Lung (tissue), 12 donors: ENCODE results near the gene MRPL37. TPM values are rescaled to one million over a fixed set of nuclear protein-coding genes. Genes with fewer than 3 reads are reported as not detected.

Experiments used
- ATAC-seq: fragments of 200-7000 bp; cut with Tn5 transposase; one replicate; pipeline ENCODE4 v1.9.1; 2020; ENCODE audit warnings: moderate number of reproducible peaks; ENCODE audit not compliant: insufficient read depth, low FRiP score
- DNase-seq, 3 donors: peaks; one replicate each; pipeline ENCODE4 v3.0.0-alpha.2; 2013 to 2017
- H3K27ac ChIP-seq, 2 donors: one replicate each; pipeline ENCODE4 v1.5.1; 2013; ENCODE audit warnings: mild to moderate bottlenecking in 2 of 2, moderate library complexity in 2 of 2, control low read depth in 1 of 2, inconsistent platforms in 1 of 2, low read depth in 1 of 2, low read length in 1 of 2
- H3K27me3 ChIP-seq, 3 donors: one replicate each; pipeline ENCODE4 v1.5.1; 2013; ENCODE audit warnings: low read length in 2 of 3; ENCODE audit not compliant: control insufficient read depth in 3 of 3, insufficient read depth in 3 of 3
- H3K36me3 ChIP-seq, 4 donors: one replicate each; pipeline ENCODE4 v1.5.1; 2013; ENCODE audit warnings: low read length in 4 of 4, mild to moderate bottlenecking in 1 of 4, moderate library complexity in 1 of 4; ENCODE audit not compliant: control insufficient read depth in 4 of 4, insufficient read depth in 4 of 4
- H3K4me1 ChIP-seq, 5 donors: one replicate each; pipeline ENCODE4 v1.5.1; 2013; ENCODE audit warnings: low read length in 5 of 5, mild to moderate bottlenecking in 2 of 5, moderate library complexity in 1 of 5; ENCODE audit not compliant: control insufficient read depth in 5 of 5, insufficient read depth in 5 of 5
- H3K4me3 ChIP-seq: one replicate; pipeline ENCODE4 v1.5.1; 2013; ENCODE audit warnings: mild to moderate bottlenecking, control low read depth, moderate library complexity
- H3K9ac ChIP-seq, 2 donors: one replicate each; pipeline ENCODE4 v1.5.1; 2013; ENCODE audit warnings: low read length in 2 of 2, control low read depth in 1 of 2; ENCODE audit not compliant: insufficient read depth in 1 of 2
- H3K9me3 ChIP-seq, 4 donors: one replicate each; pipeline ENCODE4 v1.5.1; 2013; ENCODE audit warnings: low read length in 3 of 4, mild to moderate bottlenecking in 1 of 4, moderate library complexity in 1 of 4; ENCODE audit not compliant: control insufficient read depth in 4 of 4, insufficient read depth in 3 of 4
- CTCF ChIP-seq: IDR thresholded peaks from 2 replicates; pipeline ENCODE4 v1.5.1; 2012; ENCODE audit warnings: mild to moderate bottlenecking; ENCODE audit errors: control extremely low read depth, extremely low read depth
- WGBS, 2 donors: extraction: QIAGEN DNeasy Blood & Tissue Kit; methylation state at CpG; one replicate each; pipeline ENCODE4 v1.1.7; 2013; 5-methylcytosine and 5-hydroxymethylcytosine counted together
- polyA plus RNA-seq, 2 donors: library from polyadenylated mRNA; stranded (reverse); fragments of 200-250 nt; gene quantifications; one replicate each; pipeline ENCODE4 v1.2.1, GENCODE V29; 2013
- total RNA-seq, 2 donors: library from RNA; depleted of rRNA in 1 of 2; stranded (reverse); fragments of >200 nt in 1 of 2; gene quantifications; one replicate each; pipeline ENCODE4 v1.2.1, GENCODE V29; 2014 to 2021
- donor health status: control.
- donor health status: control.
- donor health status: Bipolar disorder and iron deficiency.
- donor health status: healthy.
- donor health status: DM: yes; HTN: yes; CAD: no.

The MRPL37 gene
- total and polyA plus RNA-seq, 4 donors = 23.9 to 68.5 (median 39.7) TPM

GRCh38 chr1:54227891-54228310, 27.9 kb downstream of the MRPL37 start:
- no peaks in the 10 kb centered on the region for H3K9me3 ChIP-seq
- peaks cover 0 to 17% (median 15%) of the 10 kb centered on the region in 4 donors for H3K36me3 ChIP-seq
- TF ChIP-seq CTCF = no peak
- no peak overlapping the region for H3K4me3 ChIP-seq
- ATAC-seq = no peak
- H3K4me1 ChIP-seq = no peaks in the 10 kb centered on the region
- no peak overlapping the region for H3K9ac ChIP-seq
- no peak overlapping the region for H3K27ac ChIP-seq
- DNase-seq = no peak
- WGBS, 2 donors = 54 to 60% methylated on average over 17 of the region's 17 CpGs
- H3K27me3 ChIP-seq = no peaks in the 10 kb centered on the region

- Histone ChIP-seq H3K4me3 (no peak overlapping the region), H3K4me1 (no peaks in the 10 kb centered on the region), H3K9ac (no peak overlapping the region), H3K27me3 (no peaks in the 10 kb centered on the region), H3K9me3 (no peaks in the 10 kb centered on the region), H3K27ac (no peak overlapping the region), H3K36me3 (peaks cover 0 to 17% (median 15%) of the 10 kb centered on the region in 4 donors)
- ATAC-seq (no peak), DNase-seq (no peak)
- no peak for TF ChIP-seq CTCF
- 94 to 96% methylated on average over 13 of the region's 13 CpGs for WGBS, 2 donors
Measured at GRCh38 chr1:54228638-54229079, 28.7 kb downstream of the MRPL37 start.

GRCh38 chr1:54229281-54229891, 29.4 kb downstream of the MRPL37 start:
- Histone ChIP-seq H3K27me3 (no peaks in the 10 kb centered on the region), H3K9ac (no peak overlapping the region), H3K36me3 (peaks cover 0 to 16% (median 14%) of the 10 kb centered on the region in 4 donors), H3K27ac (no peak overlapping the region), H3K4me3 (no peak overlapping the region), H3K9me3 (no peaks in the 10 kb centered on the region), H3K4me1 (no peaks in the 10 kb centered on the region)
- ATAC-seq (peak; percentile 27), DNase-seq (peak in 2 of 3 donors; percentile 24 to 40)
- no peak for TF ChIP-seq CTCF
- WGBS, 2 donors = 56 to 57% methylated on average over 11 of the region's 11 CpGs
